GM12878 (cell line): ENCODE results near the gene INPP4B. TPM values are rescaled to one million over a fixed set of nuclear protein-coding genes. Genes with fewer than 3 reads are reported as not detected.

Experiments
- ATAC-seq: fragments of 200-7000 bp; cut with Tn5 transposase; 3 replicates; pipeline ENCODE4 v1.9.1; 2020; ENCODE audit warnings: mild to moderate bottlenecking, moderate library complexity
- BruUV-seq: library from RNA; stranded (reverse); fragments of 400-500 nt; replicated peaks from 2 replicates; lab custom pipeline; 2021; lab: Mats Ljungman, UMichigan
- CTCF ChIA-PET: fragments of 300-600 bp; sonication (Branson Sonifier 250); formaldehyde crosslinking; extraction: SDS; loops from one replicate; lab custom pipeline; 2021; ENCODE audit warnings: inconsistent platforms; lab: Yijun Ruan, JAX
- POLR2A ChIA-PET: fragments of 350-600 bp; formaldehyde crosslinking; extraction: SDS; loops from one replicate; lab custom pipeline; 2021; ENCODE audit warnings: inconsistent platforms; lab: Charles Lee
- RAD21 ChIA-PET: fragments of 300-600 bp; sonication (Branson Sonifier 250); formaldehyde crosslinking; loops from one replicate; lab custom pipeline; 2023; ENCODE audit warnings: antibody characterized with exemption; ENCODE audit not compliant: unreplicated experiment; lab: Charles Lee
- SMC1A ChIA-PET: fragments of 300-600 bp; sonication (Branson Sonifier 250); formaldehyde crosslinking; loops from one replicate; lab custom pipeline; 2023; ENCODE audit not compliant: unreplicated experiment, uncharacterized antibody; lab: Charles Lee
- DNase-seq: peaks from one replicate; pipeline ENCODE4 v3.0.0-alpha.2; 2011; ENCODE audit warnings: low read depth, low spot score
- FAIRE-seq: peaks from 3 replicates; lab custom pipeline; 2011; peaks lifted over from hg19 to GRCh38; lab: Jason Lieb, UNC
- H2AFZ ChIP-seq: 2 replicates; pipeline ENCODE4 v1.6.0; 2011; ENCODE audit warnings: low read depth, low read length, control low read depth; ENCODE audit not compliant: control insufficient read depth
- H3K27ac ChIP-seq: 2 replicates; pipeline ENCODE4 v1.5.1; 2011; ENCODE audit warnings: control low read depth; ENCODE audit not compliant: control insufficient read depth, insufficient read depth
- H3K27me3 ChIP-seq, 2 experiments: replicated peaks in 1 of 2; 2 replicates each; pipeline versions ENCODE4 v1.6.0 to v1.6.1; 2011; ENCODE audit warnings: low read length in 1 of 2; ENCODE audit not compliant: control insufficient read depth in 2 of 2, insufficient read depth in 2 of 2
- H3K36me3 ChIP-seq, 2 experiments: 2 replicates each; pipeline ENCODE4 v1.5.1; 2011; ENCODE audit warnings: low read length in 1 of 2; ENCODE audit not compliant: control insufficient read depth in 2 of 2, insufficient read depth in 2 of 2
- H3K4me1 ChIP-seq: 2 replicates; pipeline ENCODE4 v1.6.1; 2011; ENCODE audit warnings: mild to moderate bottlenecking, low read length, moderate library complexity, mixed read lengths; ENCODE audit not compliant: control insufficient read depth, insufficient read depth
- H3K4me2 ChIP-seq: 2 replicates; pipeline ENCODE4 v1.6.0; 2011; ENCODE audit warnings: control low read depth; ENCODE audit not compliant: control insufficient read depth, insufficient read depth
- H3K4me3 ChIP-seq: fragments of 200-600 bp; sonication (generic); 2 replicates; pipeline ENCODE4 v1.5.1; 2016
- H3K79me2 ChIP-seq: 2 replicates; pipeline ENCODE4 v1.6.0; 2011; ENCODE audit warnings: low read length; ENCODE audit not compliant: control insufficient read depth, insufficient read depth
- H3K9ac ChIP-seq: 2 replicates; pipeline ENCODE4 v1.8.0; 2011; ENCODE audit warnings: low read length, control low read depth, mixed read lengths; ENCODE audit not compliant: control insufficient read depth, insufficient read depth
- H3K9me3 ChIP-seq: replicated peaks from 3 replicates; pipeline ENCODE4 v1.5.1; 2011; ENCODE audit warnings: mild to moderate bottlenecking, low read length; ENCODE audit not compliant: control insufficient read depth, insufficient read depth
- H4K20me1 ChIP-seq: 2 replicates; pipeline ENCODE4 v1.6.0; 2011; ENCODE audit not compliant: control insufficient read depth, insufficient read depth
- CBFB ChIP-seq: IDR thresholded peaks from 2 replicates; pipeline ENCODE4 v1.6.1; 2016; ENCODE audit warnings: antibody characterized with exemption, low read depth
- EZH2 ChIP-seq: IDR thresholded peaks from 2 replicates; pipeline ENCODE4 v1.6.1; 2012; ENCODE audit warnings: low read depth, mild to moderate bottlenecking, control low read depth, inconsistent platforms, low read length, borderline replicate concordance; ENCODE audit not compliant: control insufficient read depth
- MYC ChIP-seq: IDR thresholded peaks from 2 replicates; pipeline ENCODE4 v1.6.1; 2011; ENCODE audit warnings: mild to moderate bottlenecking, low read length, moderate library complexity, inconsistent platforms; ENCODE audit not compliant: insufficient read depth, insufficient replicate concordance, insufficient read length, severe bottlenecking
- POU2F2 ChIP-seq: IDR thresholded peaks from 3 replicates; pipeline ENCODE4 v1.6.1; 2011; ENCODE audit warnings: low read depth, mild to moderate bottlenecking, low read length, borderline replicate concordance
- RB1 ChIP-seq: fragments of 450-650 bp; formaldehyde crosslinking; IDR thresholded peaks from 2 replicates; pipeline ENCODE4 v1.6.1; 2017; ENCODE audit warnings: mild to moderate bottlenecking, borderline replicate concordance
- TAF1 ChIP-seq: IDR thresholded peaks from 2 replicates; pipeline ENCODE4 v1.6.1; 2011; ENCODE audit warnings: mild to moderate bottlenecking, low read depth, low read length, borderline replicate concordance
- ZNF207 ChIP-seq: fragments of 450-650 bp; IDR thresholded peaks from 2 replicates; pipeline ENCODE4 v1.6.1; 2014; ENCODE audit warnings: antibody characterized with exemption, mild to moderate bottlenecking, borderline replicate concordance
- WGBS: methylation state at CpG from one replicate; pipeline ENCODE4 v1.1.6; 2016; ENCODE audit warnings: low lambda C conversion rate; ENCODE audit not compliant: insufficient replicate concordance, insufficient coverage; ENCODE audit errors: missing lambda C conversion rate; 5-methylcytosine and 5-hydroxymethylcytosine counted together
- in situ Hi-C: fragments of 300-500 bp; cut with MboI; formaldehyde crosslinking; loops from 9 replicates; pipeline ENCODE4 v1.14.3; 2018; ENCODE audit warnings: mixed read lengths
- intact Hi-C: fragments of 100-400 bp; cut with micrococcal nuclease; formaldehyde crosslinking; loops from one replicate; pipeline ENCODE4 v1.14.2; 2022; ENCODE audit not compliant: unreplicated experiment
- polyA plus RNA-seq, 11 experiments: library from polyadenylated mRNA; depleted of rRNA in 4 of 11; unstranded in 6 of 11; stranded (reverse) in 5 of 11; fragments of >200 nt; fragmentation: Nextera tagmentation in 4 of 11; fragmentation: Illumina TruSeq in 1 of 11; extraction: Ambion mirVana in 4 of 11; extraction: Trizol in 1 of 11; gene quantifications; 1 replicate in 1 of 11; 2 replicates in 10 of 11; pipeline versions ENCODE4 v1.2.1 to v1.2.3, GENCODE V29; 2011 to 2016; ENCODE audit warnings: inconsistent platforms in 2 of 11, missing spikeins in 2 of 11, low read depth in 1 of 11
- total RNA-seq, 4 experiments: library from RNA; depleted of rRNA in 3 of 4; stranded (reverse); fragments of >200 nt in 3 of 4; fragmentation: Illumina TruSeq in 1 of 4; extraction: Trizol in 1 of 4; gene quantifications; 2 replicates each; pipeline versions ENCODE4 v1.2.1 to v1.2.3, GENCODE V29; 2013 to 2021
- TF ChIP-seq, protein P1 (sequence below): fragments of 450-650 bp; IDR thresholded peaks from 2 replicates; pipeline ENCODE4 v1.6.1; 2018; ENCODE audit warnings: borderline replicate concordance, mild to moderate bottlenecking; ENCODE audit not compliant: partially characterized antibody
- TF ChIP-seq, protein P2 (sequence below): fragments of 450-650 bp; IDR thresholded peaks from 2 replicates; pipeline ENCODE4 v1.6.1; 2017; ENCODE audit warnings: borderline replicate concordance
- TF ChIP-seq, protein P3 (sequence below): fragments of 150-350 bp; IDR thresholded peaks from 2 replicates; pipeline ENCODE4 v1.6.1; 2016; ENCODE audit warnings: low read depth, low read length
- TF ChIP-seq, protein P4 (sequence below): fragments of 450-650 bp; conservative IDR thresholded peaks from 2 replicates; pipeline ENCODE4 v1.6.1; 2017; ENCODE audit warnings: mild to moderate bottlenecking, moderate library complexity

The INPP4B gene
- total and polyA plus RNA-seq, 10 of the 15 experiments (the other 5 are each of a cell fraction or from before 2014, with no cell fraction given), result 0.53 to 11.2 (median 0.95) TPM

DNA sequence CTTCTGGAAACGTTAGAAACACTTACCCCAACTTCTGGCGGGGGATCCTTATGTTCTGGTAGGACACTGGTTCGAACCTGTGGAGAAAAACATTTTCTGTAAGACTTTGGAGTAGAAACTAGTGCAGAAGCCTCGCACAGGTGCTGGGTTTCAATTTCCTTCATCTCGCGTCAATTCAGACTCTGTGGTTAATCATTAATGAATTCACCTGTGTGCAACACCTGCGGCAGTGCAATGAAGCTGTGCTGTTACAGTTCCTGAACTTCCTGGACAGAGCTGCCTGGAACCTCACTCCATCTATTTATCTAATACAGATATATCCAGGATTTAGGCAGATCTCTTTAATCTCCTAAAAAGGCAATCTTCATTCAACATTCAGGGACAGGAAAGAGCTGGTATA lies 531.4 kb downstream of the INPP4B start:
- CTCF ChIA-PET, result interaction anchor here (0.7 to 1.8 kb wide), 7 partner anchors 7 to 396 kb away, joined by 3 to 5 read pairs (median 3); no protein-coding TSS in a partner anchor
- no peak for FAIRE-seq
- TF ChIP-seq POU2F2, result no peak
- TF ChIP-seq RB1, result no peak
- no peak for TF ChIP-seq TAF1
- TF ChIP-seq, protein P1, sequence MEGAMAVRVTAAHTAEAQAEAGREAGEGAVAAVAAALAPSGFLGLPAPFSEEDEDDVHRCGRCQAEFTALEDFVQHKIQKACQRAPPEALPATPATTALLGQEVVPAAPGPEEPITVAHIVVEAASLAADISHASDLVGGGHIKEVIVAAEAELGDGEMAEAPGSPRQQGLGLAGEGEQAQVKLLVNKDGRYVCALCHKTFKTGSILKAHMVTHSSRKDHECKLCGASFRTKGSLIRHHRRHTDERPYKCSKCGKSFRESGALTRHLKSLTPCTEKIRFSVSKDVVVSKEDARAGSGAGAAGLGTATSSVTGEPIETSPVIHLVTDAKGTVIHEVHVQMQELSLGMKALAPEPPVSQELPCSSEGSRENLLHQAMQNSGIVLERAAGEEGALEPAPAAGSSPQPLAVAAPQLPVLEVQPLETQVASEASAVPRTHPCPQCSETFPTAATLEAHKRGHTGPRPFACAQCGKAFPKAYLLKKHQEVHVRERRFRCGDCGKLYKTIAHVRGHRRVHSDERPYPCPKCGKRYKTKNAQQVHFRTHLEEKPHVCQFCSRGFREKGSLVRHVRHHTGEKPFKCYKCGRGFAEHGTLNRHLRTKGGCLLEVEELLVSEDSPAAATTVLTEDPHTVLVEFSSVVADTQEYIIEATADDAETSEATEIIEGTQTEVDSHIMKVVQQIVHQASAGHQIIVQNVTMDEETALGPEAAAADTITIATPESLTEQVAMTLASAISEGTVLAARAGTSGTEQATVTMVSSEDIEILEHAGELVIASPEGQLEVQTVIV, result no peak
- TF ChIP-seq ZNF207, result no peak
- TF ChIP-seq CBFB, result no peak
- no peak for TF ChIP-seq EZH2
- TF ChIP-seq, protein P2, sequence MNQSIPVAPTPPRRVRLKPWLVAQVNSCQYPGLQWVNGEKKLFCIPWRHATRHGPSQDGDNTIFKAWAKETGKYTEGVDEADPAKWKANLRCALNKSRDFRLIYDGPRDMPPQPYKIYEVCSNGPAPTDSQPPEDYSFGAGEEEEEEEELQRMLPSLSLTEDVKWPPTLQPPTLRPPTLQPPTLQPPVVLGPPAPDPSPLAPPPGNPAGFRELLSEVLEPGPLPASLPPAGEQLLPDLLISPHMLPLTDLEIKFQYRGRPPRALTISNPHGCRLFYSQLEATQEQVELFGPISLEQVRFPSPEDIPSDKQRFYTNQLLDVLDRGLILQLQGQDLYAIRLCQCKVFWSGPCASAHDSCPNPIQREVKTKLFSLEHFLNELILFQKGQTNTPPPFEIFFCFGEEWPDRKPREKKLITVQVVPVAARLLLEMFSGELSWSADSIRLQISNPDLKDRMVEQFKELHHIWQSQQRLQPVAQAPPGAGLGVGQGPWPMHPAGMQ, result no peak
- TF ChIP-seq, protein P3, sequence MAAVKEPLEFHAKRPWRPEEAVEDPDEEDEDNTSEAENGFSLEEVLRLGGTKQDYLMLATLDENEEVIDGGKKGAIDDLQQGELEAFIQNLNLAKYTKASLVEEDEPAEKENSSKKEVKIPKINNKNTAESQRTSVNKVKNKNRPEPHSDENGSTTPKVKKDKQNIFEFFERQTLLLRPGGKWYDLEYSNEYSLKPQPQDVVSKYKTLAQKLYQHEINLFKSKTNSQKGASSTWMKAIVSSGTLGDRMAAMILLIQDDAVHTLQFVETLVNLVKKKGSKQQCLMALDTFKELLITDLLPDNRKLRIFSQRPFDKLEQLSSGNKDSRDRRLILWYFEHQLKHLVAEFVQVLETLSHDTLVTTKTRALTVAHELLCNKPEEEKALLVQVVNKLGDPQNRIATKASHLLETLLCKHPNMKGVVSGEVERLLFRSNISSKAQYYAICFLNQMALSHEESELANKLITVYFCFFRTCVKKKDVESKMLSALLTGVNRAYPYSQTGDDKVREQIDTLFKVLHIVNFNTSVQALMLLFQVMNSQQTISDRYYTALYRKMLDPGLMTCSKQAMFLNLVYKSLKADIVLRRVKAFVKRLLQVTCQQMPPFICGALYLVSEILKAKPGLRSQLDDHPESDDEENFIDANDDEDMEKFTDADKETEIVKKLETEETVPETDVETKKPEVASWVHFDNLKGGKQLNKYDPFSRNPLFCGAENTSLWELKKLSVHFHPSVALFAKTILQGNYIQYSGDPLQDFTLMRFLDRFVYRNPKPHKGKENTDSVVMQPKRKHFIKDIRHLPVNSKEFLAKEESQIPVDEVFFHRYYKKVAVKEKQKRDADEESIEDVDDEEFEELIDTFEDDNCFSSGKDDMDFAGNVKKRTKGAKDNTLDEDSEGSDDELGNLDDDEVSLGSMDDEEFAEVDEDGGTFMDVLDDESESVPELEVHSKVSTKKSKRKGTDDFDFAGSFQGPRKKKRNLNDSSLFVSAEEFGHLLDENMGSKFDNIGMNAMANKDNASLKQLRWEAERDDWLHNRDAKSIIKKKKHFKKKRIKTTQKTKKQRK, result no peak
- TF ChIP-seq, protein P4, sequence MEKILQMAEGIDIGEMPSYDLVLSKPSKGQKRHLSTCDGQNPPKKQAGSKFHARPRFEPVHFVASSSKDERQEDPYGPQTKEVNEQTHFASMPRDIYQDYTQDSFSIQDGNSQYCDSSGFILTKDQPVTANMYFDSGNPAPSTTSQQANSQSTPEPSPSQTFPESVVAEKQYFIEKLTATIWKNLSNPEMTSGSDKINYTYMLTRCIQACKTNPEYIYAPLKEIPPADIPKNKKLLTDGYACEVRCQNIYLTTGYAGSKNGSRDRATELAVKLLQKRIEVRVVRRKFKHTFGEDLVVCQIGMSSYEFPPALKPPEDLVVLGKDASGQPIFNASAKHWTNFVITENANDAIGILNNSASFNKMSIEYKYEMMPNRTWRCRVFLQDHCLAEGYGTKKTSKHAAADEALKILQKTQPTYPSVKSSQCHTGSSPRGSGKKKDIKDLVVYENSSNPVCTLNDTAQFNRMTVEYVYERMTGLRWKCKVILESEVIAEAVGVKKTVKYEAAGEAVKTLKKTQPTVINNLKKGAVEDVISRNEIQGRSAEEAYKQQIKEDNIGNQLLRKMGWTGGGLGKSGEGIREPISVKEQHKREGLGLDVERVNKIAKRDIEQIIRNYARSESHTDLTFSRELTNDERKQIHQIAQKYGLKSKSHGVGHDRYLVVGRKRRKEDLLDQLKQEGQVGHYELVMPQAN, result no peak
- no peak for TF ChIP-seq MYC

More for the DNA sequence above, 531.4 kb downstream of the INPP4B start:
- DNase-seq (no peak), ATAC-seq (no peak)
- no peak overlapping the region for H3K9ac ChIP-seq
- no peak overlapping the region for H3K4me2 ChIP-seq
- H3K79me2 ChIP-seq, result no peaks in the 10 kb centered on the region
- ChIA-PET RAD21 (no interaction called here), POLR2A (interaction anchor here (0.6 to 1.5 kb wide), 3 partner anchors 17 to 378 kb away, joined by 3 to 5 read pairs (median 3); no protein-coding TSS in a partner anchor), SMC1A (interaction anchor here (1.1 to 2.6 kb wide), 4 partner anchors 11 to 29 kb away, joined by 3 to 9 read pairs (median 4); no protein-coding TSS in a partner anchor)
- no peaks in the 10 kb centered on the region for H4K20me1 ChIP-seq
- no peak overlapping the region for H3K27ac ChIP-seq
- H3K27me3 ChIP-seq, result no peaks in the 10 kb centered on the region
- 24% methylated on average over 7 of the region's 7 CpGs for WGBS
- no peaks in the 10 kb centered on the region for H3K36me3 ChIP-seq
- BruUV-seq, result no TSS peak
- H2AFZ ChIP-seq, result no peak overlapping the region
- intact Hi-C loops (no loop called here), in situ Hi-C loops (no loop called here)
- H3K9me3 ChIP-seq, result no peaks in the 10 kb centered on the region
- H3K4me3 ChIP-seq, result no peak overlapping the region
- H3K4me1 ChIP-seq, result no peaks in the 10 kb centered on the region
